ENCODE measurements around the gene MAPKAPK3. TPM values are rescaled to one million over a fixed set of nuclear protein-coding genes. Genes with fewer than 3 reads are reported as not detected.

MAPKAPK3 gene
- total and polyA plus RNA-seq, 2 donors (not counting 3 experiments of a cell fraction or from before 2014, with no cell fraction given): 21.3 to 30.5 TPM

GRCh38 chr3:50653937-50654595, 37.1 kb downstream of the MAPKAPK3 start:
- dilution Hi-C loops (cut with MboI; ENCODE audit: extremely low pct_ligation_motif_present, low sequenced_read_pairs): no loop called here
- Histone ChIP-seq H3K4me3 (replicated peaks in 1 of 3; ENCODE audit: insufficient read depth in 1 of 3, low read depth in 1 of 3, low read length in 3 of 3) (no peak overlapping the region), H3K79me2 (ENCODE audit: control insufficient read depth, insufficient read depth, low read length) (no peaks in the 10 kb centered on the region), H3K27me3 (ENCODE audit: control insufficient read depth in 2 of 2, insufficient read depth in 2 of 2, low read length in 2 of 2) (no peaks in the 10 kb centered on the region), H3K9me3 (replicated peaks; ENCODE audit: control insufficient read depth, insufficient read depth, low read length) (no peaks in the 10 kb centered on the region), H3K4me1 (ENCODE audit: control insufficient read depth, extremely low read depth, insufficient read depth, low read length) (no peaks in the 10 kb centered on the region), H3K4me2 (ENCODE audit: insufficient read depth, low read length) (no peak overlapping the region), H3K9ac (replicated peaks; ENCODE audit: extremely low read depth, insufficient read depth, low read length) (no peak overlapping the region), H3K9me1 (replicated peaks; ENCODE audit: control insufficient read depth, extremely low read depth, insufficient read depth, low read length) (no peaks in the 10 kb centered on the region), H4K20me1 (replicated peaks; ENCODE audit: control insufficient read depth, extremely low read depth, insufficient read depth, low read length) (no peaks in the 10 kb centered on the region), H3K36me3 (ENCODE audit: control insufficient read depth in 2 of 2, extremely low read depth in 1 of 2, insufficient read depth in 2 of 2, low read length in 2 of 2) (no peaks in the 10 kb centered on the region), H2AFZ (ENCODE audit: low read depth, low read length) (no peak overlapping the region), H3K27ac (ENCODE audit: insufficient read depth, low read depth, low read length) (no peak overlapping the region)
- FAIRE-seq (no peak), DNase-seq (ENCODE audit: low read depth, low spot score) (no peak)
- ChIA-PET POLR2A (no interaction called here), CTCF (interaction anchor here (1.0 to 4.0 kb wide), 6 partner anchors 8 to 687 kb away, joined by 3 to 65 read pairs (median 8); partner anchors contain the start of genes CISH and MAPKAPK3)
- no peak for TF ChIP-seq FOS (IDR thresholded peaks at IDR 0.05; ENCODE audit: borderline replicate concordance, insufficient read depth, low read length)
- TF ChIP-seq POLR2A (IDR thresholded peaks at IDR 0.05; ENCODE audit: low read depth, low read length): no peak
- TF ChIP-seq EZH2 (IDR thresholded peaks at IDR 0.05; ENCODE audit: borderline replicate concordance, low read depth, low read length, severe bottlenecking): no peak
- TF ChIP-seq GATA2 (IDR thresholded peaks at IDR 0.05; ENCODE audit: insufficient read depth, insufficient read length, low read depth, low read length): no peak
- TF ChIP-seq JUN (IDR thresholded peaks at IDR 0.05; ENCODE audit: borderline replicate concordance, insufficient read depth, insufficient read length, low read depth): no peak
- no peak for TF ChIP-seq CTCF (IDR thresholded peaks at IDR 0.05; ENCODE audit: extremely low read depth in 1 of 2, insufficient read depth in 1 of 2, low read depth in 1 of 2, low read length in 2 of 2)
- TF ChIP-seq MAX (IDR thresholded peaks at IDR 0.05; ENCODE audit: insufficient read depth, insufficient read length): no peak
- no peak for TF ChIP-seq POLR2AphosphoS5 (IDR thresholded peaks at IDR 0.05; ENCODE audit: insufficient read depth, low read depth, low read length)
- TF ChIP-seq MYC (IDR thresholded peaks at IDR 0.05; ENCODE audit: low read depth, low read length): no peak
- intact Hi-C loops (cut with micrococcal nuclease): no loop called here
- no TSS peak for BruUV-seq (replicated peaks)

All from endothelial cell of umbilical vein (primary cell).